Measurements from ENCODE around the gene TMF1.

Gene TMF1

DNA sequence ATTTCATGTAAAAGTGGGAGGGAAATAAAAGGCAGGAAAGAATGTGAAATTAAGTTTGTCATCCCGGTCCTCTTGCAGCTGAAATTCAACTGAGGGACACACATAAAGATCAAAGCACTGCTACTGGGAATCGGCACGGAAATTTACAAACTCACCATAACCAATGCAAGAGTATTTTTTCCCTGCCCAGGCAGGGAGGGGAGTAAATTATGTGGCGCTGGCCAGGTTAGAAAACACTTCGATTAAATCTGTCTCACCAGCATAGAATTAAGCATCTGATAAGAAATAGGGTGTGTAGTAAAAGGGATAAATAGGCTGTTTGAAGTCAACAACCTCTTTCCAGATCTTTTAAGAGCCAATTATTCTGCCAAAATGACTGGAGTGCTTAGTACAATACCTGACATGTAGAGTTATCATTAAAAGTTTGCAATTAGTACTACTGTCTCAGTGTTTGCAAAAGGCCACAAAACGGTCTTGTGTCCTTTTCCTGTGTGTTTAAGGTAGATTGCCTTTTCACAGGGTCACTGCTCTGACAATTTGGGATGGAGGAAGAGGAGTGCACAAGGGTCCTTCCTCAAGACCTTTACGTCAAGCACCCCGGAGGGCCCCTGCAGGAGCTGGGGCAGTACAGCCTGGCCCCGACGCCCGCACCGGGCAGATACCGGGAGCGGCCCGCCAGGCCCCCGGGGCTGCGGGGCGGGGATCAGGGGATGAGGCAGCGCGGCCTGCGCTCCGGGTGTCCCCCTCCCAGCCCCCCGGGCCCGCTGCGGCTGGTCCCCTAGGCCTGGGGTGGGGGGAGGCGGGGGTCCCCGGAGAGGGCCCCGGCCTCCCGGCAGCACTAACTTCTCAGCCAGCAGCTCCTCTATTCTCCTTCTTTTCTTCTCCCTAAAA lies 27.4 kb upstream of the TMF1 start:
- no peak for DNase-seq

GRCh38 chr3:69072928-69073327 lies 20.8 kb upstream of the TMF1 start:
- DNase-seq: no peak

- no peak for DNase-seq
These were observed 14.0 kb upstream of the TMF1 start for GRCh38 chr3:69066121-69066520.

GRCh38 chr3:69065318-69065964 lies 13.3 kb upstream of the TMF1 start:
- DNase-seq: no peak

DNA sequence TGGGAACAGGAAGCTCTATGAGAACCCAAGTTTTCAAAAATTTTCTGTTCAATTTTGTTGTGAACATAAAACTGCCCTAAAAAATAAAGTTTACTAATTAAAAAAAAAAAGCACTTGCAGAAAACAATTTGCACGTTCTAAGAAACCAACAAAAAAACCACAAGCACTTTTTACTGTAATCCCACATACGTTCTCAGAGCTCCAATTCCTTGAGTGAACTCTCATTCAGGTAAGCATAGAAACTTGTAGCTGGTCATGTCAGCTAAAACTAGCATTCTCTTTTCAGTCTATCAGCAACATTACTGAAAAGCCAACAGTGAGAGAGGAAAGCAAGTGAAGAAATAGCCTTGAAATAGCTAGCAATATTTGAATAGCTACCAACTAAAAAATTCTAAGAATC lies 11.5 kb upstream of the TMF1 start:
- no peak for DNase-seq

DNA sequence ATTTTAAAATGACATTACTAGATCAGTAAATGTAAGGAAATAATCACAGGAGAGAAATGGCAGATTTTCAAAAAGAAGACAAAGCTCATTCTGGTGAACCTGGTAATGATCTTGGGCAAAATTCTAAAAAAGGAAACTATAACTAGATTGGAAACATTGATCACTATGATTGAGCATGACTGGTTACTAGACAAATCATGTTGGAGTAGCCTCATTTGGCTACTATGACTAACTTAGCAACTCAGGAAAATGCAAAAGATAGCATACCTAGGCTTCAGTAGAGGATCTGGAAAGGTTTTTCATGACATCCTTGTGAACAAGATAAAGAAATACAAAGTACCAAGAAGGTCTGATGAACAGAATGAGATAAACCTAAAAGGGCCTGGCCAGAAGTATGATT lies 7.6 kb upstream of the TMF1 start:
- no peak for DNase-seq

DNA sequence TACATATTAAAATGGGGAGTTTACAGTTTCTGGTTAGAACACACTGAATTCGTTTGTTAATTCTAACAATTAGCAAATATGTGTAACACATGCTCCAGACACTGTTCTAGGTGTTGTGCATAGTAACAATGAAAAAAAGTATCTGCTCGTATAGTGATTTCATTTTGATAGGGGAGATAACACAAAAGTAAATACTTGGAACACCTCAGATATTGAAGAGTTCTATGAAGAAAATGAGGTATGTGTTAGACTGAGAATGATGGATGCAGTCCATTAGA lies 6.8 kb upstream of the TMF1 start:
- DNase-seq: no peak

- DNase-seq: no peak
These were observed 6.2 kb upstream of the TMF1 start for GRCh38 chr3:69058180-69058946.

- no peak for DNase-seq
These were observed 352 bp upstream of the TMF1 start for GRCh38 chr3:69052472-69052898.

DNA sequence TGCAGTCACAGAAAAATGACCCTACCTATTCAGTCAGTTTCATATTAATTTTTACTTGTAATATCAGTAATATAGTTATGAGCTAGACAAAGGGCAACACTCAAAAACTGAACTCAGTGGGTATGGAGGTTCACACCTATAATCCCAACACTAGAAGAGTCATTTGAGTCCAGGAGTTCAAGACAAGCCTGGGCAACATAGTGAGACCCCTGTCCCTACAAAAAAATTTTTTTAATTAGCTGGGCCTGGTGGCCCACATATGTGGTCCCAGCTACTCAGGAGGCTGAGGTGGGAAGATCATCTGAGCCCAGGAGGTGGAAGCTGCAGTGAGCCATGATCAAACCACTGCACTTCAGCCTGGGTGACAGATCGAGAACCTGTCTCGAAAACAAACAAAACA lies 3.1 kb downstream of the TMF1 start:
- no peak for DNase-seq

DNA sequence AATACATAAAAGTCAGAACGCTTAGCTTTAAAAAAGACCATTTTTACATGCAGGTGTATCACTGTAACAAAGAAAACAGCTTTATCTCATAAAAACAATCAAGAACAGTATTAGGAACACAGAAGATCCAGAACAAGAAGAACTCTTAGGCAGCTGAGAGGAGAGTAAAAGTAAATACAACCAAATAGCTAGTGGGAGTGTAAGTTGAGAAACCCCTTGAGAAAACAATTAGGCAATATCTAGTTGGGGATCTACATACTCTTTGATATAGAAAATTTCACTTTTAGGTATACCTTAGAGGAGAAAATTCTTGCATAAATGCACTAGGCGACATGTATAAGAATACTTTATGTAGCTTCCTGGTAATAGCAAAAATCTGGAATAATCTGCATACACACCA lies 7.5 kb downstream of the TMF1 start:
- no peak for DNase-seq

- no peak for DNase-seq
These were observed 18.7 kb downstream of the TMF1 start for GRCh38 chr3:69033470-69033869.

GRCh38 chr3:69032737-69033136 lies 19.4 kb downstream of the TMF1 start:
- no peak for DNase-seq

DNA sequence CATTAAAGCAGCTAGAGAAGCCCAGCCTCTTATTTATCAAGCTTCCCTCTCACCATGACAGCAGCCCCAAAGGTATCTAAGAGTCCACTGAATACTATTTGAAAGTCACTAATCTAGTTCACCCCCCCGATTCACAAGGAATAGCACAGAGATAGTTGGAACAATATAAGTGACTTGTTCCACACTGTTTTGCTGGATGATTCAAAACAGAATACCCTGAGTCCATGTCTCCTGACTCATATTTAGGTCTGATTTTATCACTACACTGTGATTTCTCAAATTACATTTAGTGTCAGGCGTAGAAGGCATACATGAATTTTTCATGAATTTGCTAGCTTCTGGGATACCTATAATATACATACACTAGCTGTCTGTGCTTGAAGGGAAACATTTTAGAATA lies 20.0 kb downstream of the TMF1 start:
- no peak for DNase-seq

DNA sequence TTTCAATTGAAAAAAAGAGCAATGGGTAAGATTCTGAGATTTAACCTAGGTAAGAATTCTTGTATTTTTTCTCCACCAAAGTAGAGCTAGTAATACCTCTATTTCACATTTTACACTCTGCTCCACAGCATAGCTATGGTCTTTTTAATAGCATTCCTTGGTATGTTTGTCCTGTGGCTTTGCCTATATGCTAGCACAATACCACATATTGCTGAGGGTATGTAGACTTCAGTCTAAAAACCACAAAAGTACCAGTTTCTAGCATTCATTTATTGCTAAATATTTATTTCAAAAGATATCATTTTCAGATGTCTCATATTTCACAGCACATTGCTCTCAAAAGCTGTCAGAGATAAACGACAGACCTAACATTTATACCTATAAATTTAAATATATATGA lies 20.5 kb downstream of the TMF1 start:
- no peak for DNase-seq

- DNase-seq: no peak
These were observed 31.3 kb downstream of the TMF1 start for GRCh38 chr3:69020857-69021256.

DNA sequence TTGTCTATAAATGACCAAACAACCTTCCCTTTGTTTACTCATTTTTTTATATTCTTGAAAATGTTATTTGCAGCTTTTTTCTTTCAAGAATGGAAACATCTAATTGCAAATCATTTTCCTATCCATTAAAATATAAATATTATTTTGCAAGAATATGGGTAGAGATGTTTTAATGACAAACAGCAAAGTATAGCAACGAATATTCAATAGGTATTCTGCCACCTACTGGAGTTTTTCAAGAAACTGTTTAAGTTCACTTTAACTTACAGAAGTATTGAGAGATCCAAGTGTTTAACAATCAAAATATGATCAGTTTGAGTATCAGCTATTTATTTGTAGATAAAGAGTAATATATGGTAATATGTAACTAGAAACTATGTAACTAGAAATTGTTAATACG lies 31.7 kb downstream of the TMF1 start:
- no peak for DNase-seq

- DNase-seq: no peak
These were observed 35.2 kb downstream of the TMF1 start for GRCh38 chr3:69016901-69017300.

- DNase-seq: no peak
These were observed 36.0 kb downstream of the TMF1 start for GRCh38 chr3:69016102-69016501.

GRCh38 chr3:69014022-69014580 lies 38.0 kb downstream of the TMF1 start:
- DNase-seq: no peak

GRCh38 chr3:69013253-69014021 lies 38.7 kb downstream of the TMF1 start, which contains the start of gene EOGT:
EOGT (minus strand) TSS chr3:69013684; CDS start chr3:69009846, 3,838 bp downstream.
- peak; percentile 1 for DNase-seq

DNA sequence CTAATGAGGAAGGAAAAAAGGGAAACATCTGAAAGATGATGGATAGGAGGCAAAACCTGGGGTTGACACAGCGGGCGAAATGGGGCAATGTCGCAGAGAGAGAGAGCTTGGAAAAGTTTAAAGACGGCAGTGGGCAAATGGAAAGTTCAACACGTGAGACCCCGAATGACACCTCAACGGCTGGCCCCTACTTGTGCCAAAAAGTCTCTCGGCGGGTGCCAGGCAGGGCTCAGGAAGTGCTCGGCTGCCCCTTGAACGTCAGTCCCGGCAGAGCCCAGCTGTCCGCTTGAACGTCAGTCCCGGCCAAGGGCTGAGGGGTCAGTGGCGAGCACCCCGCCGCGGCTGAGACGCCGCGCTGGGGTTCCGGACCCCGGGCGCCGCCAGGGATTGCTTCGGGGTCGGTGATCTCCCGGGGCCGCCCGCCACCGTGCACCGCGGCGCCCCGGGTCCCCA lies 39.3 kb downstream of the TMF1 start:
- no peak for DNase-seq

Measured in NCI-H1694 (cell line).